Measurements from ENCODE around the gene MRM3. TPM values are rescaled to one million over a fixed set of nuclear protein-coding genes. Genes with fewer than 3 reads are reported as not detected.
"Not testable (repeated sequence)": the region's sequence is repeated elsewhere in the genome, so short reads cannot be mapped to it uniquely, and the experiment has no call there.

MRM3 gene
- polyA plus RNA-seq, 4 donors = 9.2 to 19.5 (median 14.5) TPM

GRCh38 chr17:828761-829160, 46.6 kb downstream of the MRM3 start:
- FAIRE-seq (no peak), DNase-seq (no peak)
- Histone ChIP-seq H3K36me3 (ENCODE audit: control insufficient read depth in 3 of 3, insufficient read depth in 2 of 3, low read depth in 1 of 3, low read length in 3 of 3) (peaks cover 0 to 14% (median 0%) of the 10 kb centered on the region in 3 donors), H3K4me3 (ENCODE audit: low read depth in 1 of 3, low read length in 3 of 3) (no peak overlapping the region), H3K27ac (ENCODE audit: low read depth in 1 of 3, low read length in 2 of 3) (no peak overlapping the region), H3K9me3 (ENCODE audit: control insufficient read depth in 2 of 2, insufficient read depth in 1 of 2, low read depth in 1 of 2, low read length in 1 of 2) (peaks cover 0 to 11% of the 10 kb centered on the region in 2 donors), H3K27me3 (ENCODE audit: control insufficient read depth in 3 of 3, insufficient read depth in 3 of 3, low read length in 3 of 3) (no peaks in the 10 kb centered on the region), H3K4me1 (ENCODE audit: control insufficient read depth in 3 of 3, insufficient read depth in 2 of 3, low read depth in 1 of 3, low read length in 2 of 3) (no peaks in the 10 kb centered on the region)
- WGBS, 3 donors = 77 to 82% (median 79%) methylated on average over 5 of the region's 5 CpGs

DNA sequence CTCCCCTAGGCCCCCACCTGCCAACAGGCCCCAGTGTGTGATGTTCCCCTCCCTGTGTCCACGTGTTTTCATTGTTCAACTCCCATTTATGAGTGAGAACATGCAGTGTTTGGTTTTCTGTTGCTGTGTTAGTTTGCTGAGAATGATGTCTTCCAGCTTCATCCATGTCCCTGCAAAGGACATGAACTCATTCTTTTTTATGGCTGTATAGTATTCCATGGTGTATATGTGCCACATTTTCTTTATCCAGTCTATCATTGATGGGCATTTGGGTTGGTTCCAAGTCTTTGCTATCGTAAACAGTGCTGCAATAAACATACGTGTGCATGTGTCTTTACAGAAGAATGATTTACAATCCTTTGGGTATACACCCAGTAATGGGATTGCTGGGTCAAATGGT, 47.5 kb downstream of the MRM3 start:
- not testable (repeated sequence) for H3K4me3 ChIP-seq (ENCODE audit: low read depth in 1 of 3, low read length in 3 of 3); H3K36me3 ChIP-seq (ENCODE audit: control insufficient read depth in 3 of 3, insufficient read depth in 2 of 3, low read depth in 1 of 3, low read length in 3 of 3); FAIRE-seq; DNase-seq; H3K27me3 ChIP-seq (ENCODE audit: control insufficient read depth in 3 of 3, insufficient read depth in 3 of 3, low read length in 3 of 3); H3K4me1 ChIP-seq (ENCODE audit: control insufficient read depth in 3 of 3, insufficient read depth in 2 of 3, low read depth in 1 of 3, low read length in 2 of 3)
- H3K9me3 ChIP-seq (ENCODE audit: control insufficient read depth in 2 of 2, insufficient read depth in 1 of 2, low read depth in 1 of 2, low read length in 1 of 2) = peaks cover 0 to 11% of the 10 kb centered on the region in 2 donors
- H3K27ac ChIP-seq (ENCODE audit: low read depth in 1 of 3, low read length in 2 of 3) = peak overlapping the region in 1 of 3 donors; percentile 61
- WGBS, 3 donors = 52 to 59% (median 58%) methylated on average over 3 of the region's 3 CpGs

DNA sequence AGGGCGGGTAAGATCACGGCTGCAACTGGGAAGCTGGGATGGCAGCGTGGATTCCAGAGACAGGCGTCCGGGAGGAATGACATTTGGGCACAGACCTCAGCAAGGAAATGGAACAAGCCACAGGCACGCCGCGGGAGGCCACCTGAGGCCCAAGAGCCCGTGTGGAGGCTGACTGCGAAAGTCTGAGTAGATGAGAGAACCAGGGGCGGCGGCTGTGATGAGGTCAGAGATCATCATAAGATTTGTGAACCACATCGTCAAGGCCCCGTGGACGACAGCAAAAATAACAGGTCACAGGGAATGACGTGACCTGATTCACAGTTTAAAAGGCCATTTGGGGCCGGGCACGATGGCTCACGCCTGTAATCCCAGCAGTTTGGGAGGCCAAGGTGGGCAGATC, 48.2 kb downstream of the MRM3 start:
- H3K27ac ChIP-seq (ENCODE audit: low read depth in 1 of 3, low read length in 2 of 3) = peak overlapping the region in 1 of 3 donors; percentile 61
- H3K36me3 ChIP-seq (ENCODE audit: control insufficient read depth in 3 of 3, insufficient read depth in 2 of 3, low read depth in 1 of 3, low read length in 3 of 3) = peaks cover 0 to 4% (median 0%) of the 10 kb centered on the region in 3 donors
- DNase-seq (no peak), FAIRE-seq (no peak)
- H3K27me3 ChIP-seq (ENCODE audit: control insufficient read depth in 3 of 3, insufficient read depth in 3 of 3, low read length in 3 of 3) = no peaks in the 10 kb centered on the region
- no peak overlapping the region for H3K4me3 ChIP-seq (ENCODE audit: low read depth in 1 of 3, low read length in 3 of 3)
- no peaks in the 10 kb centered on the region for H3K4me1 ChIP-seq (ENCODE audit: control insufficient read depth in 3 of 3, insufficient read depth in 2 of 3, low read depth in 1 of 3, low read length in 2 of 3)
- H3K9me3 ChIP-seq (ENCODE audit: control insufficient read depth in 2 of 2, insufficient read depth in 1 of 2, low read depth in 1 of 2, low read length in 1 of 2) = peaks cover 0 to 11% of the 10 kb centered on the region in 2 donors
- WGBS, 3 donors = 73 to 81% (median 76%) methylated on average over 19 of the region's 19 CpGs

DNA sequence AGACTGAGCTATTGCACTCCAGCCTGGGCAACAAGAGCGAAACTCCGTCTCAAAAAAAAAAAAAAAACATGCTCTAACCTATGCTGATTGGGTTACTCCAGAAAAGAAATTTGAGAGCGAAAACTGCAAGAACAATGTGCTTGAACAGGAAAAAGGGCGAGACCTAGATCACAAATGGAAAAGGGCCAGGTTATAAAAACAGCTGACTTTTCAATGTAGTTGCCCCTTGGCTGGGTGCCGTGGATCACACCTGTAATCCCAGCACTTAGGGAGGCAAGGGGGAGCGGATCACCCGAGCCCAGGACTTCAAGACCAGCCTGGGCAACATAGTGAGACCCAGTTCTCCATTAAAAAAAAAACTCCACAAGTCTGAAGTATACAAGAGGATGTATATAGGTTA, 48.8 kb downstream of the MRM3 start:
- DNase-seq = no peak
- WGBS, 3 donors = 80 to 84% (median 84%) methylated on average over 7 of the region's 7 CpGs

GRCh38 chr17:834136-834535, 52.0 kb downstream of the MRM3 start:
- WGBS, 3 donors = 83 to 91% (median 86%) methylated on average over 6 of the region's 6 CpGs
- H3K27ac ChIP-seq (ENCODE audit: low read depth in 1 of 3, low read length in 2 of 3) = peak overlapping the region in 1 of 3 donors; percentile 78
- FAIRE-seq (no peak), DNase-seq (no peak)
- H3K4me3 ChIP-seq (ENCODE audit: low read depth in 1 of 3, low read length in 3 of 3) = no peak overlapping the region
- H3K27me3 ChIP-seq (ENCODE audit: control insufficient read depth in 3 of 3, insufficient read depth in 3 of 3, low read length in 3 of 3) = no peaks in the 10 kb centered on the region
- H3K9me3 ChIP-seq (ENCODE audit: control insufficient read depth in 2 of 2, insufficient read depth in 1 of 2, low read depth in 1 of 2, low read length in 1 of 2) = peaks cover 0 to 11% of the 10 kb centered on the region in 2 donors
- no peaks in the 10 kb centered on the region for H3K36me3 ChIP-seq (ENCODE audit: control insufficient read depth in 3 of 3, insufficient read depth in 2 of 3, low read depth in 1 of 3, low read length in 3 of 3)
- H3K4me1 ChIP-seq (ENCODE audit: control insufficient read depth in 3 of 3, insufficient read depth in 2 of 3, low read depth in 1 of 3, low read length in 2 of 3) = no peaks in the 10 kb centered on the region

More for the DNA sequence above, 48.8 kb downstream of the MRM3 start:
- Histone ChIP-seq H3K4me1 (ENCODE audit: control insufficient read depth in 3 of 3, insufficient read depth in 2 of 3, low read depth in 1 of 3, low read length in 2 of 3) (no peaks in the 10 kb centered on the region), H3K27ac (ENCODE audit: low read depth in 1 of 3, low read length in 2 of 3) (no peak overlapping the region), H3K9me3 (ENCODE audit: control insufficient read depth in 2 of 2, insufficient read depth in 1 of 2, low read depth in 1 of 2, low read length in 1 of 2) (peaks cover 0 to 11% of the 10 kb centered on the region in 2 donors), H3K36me3 (ENCODE audit: control insufficient read depth in 3 of 3, insufficient read depth in 2 of 3, low read depth in 1 of 3, low read length in 3 of 3) (no peaks in the 10 kb centered on the region), H3K4me3 (ENCODE audit: low read depth in 1 of 3, low read length in 3 of 3) (no peak overlapping the region), H3K27me3 (ENCODE audit: control insufficient read depth in 3 of 3, insufficient read depth in 3 of 3, low read length in 3 of 3) (no peaks in the 10 kb centered on the region)
- FAIRE-seq = no peak

GRCh38 chr17:835263-835662, 53.1 kb downstream of the MRM3 start:
- Histone ChIP-seq H3K36me3 (ENCODE audit: control insufficient read depth in 3 of 3, insufficient read depth in 2 of 3, low read depth in 1 of 3, low read length in 3 of 3) (no peaks in the 10 kb centered on the region), H3K4me1 (ENCODE audit: control insufficient read depth in 3 of 3, insufficient read depth in 2 of 3, low read depth in 1 of 3, low read length in 2 of 3) (no peaks in the 10 kb centered on the region), H3K9me3 (ENCODE audit: control insufficient read depth in 2 of 2, insufficient read depth in 1 of 2, low read depth in 1 of 2, low read length in 1 of 2) (peaks cover 0 to 11% of the 10 kb centered on the region in 2 donors), H3K4me3 (ENCODE audit: low read depth in 1 of 3, low read length in 3 of 3) (no peak overlapping the region), H3K27me3 (ENCODE audit: control insufficient read depth in 3 of 3, insufficient read depth in 3 of 3, low read length in 3 of 3) (no peaks in the 10 kb centered on the region), H3K27ac (ENCODE audit: low read depth in 1 of 3, low read length in 2 of 3) (peak overlapping the region in 2 of 3 donors; percentile 45 to 46)
- no peak for FAIRE-seq
- 52 to 74% (median 73%) methylated on average over 9 of the region's 9 CpGs for WGBS, 3 donors
- peak in 1 of 2 donors; percentile 18 for DNase-seq

DNA sequence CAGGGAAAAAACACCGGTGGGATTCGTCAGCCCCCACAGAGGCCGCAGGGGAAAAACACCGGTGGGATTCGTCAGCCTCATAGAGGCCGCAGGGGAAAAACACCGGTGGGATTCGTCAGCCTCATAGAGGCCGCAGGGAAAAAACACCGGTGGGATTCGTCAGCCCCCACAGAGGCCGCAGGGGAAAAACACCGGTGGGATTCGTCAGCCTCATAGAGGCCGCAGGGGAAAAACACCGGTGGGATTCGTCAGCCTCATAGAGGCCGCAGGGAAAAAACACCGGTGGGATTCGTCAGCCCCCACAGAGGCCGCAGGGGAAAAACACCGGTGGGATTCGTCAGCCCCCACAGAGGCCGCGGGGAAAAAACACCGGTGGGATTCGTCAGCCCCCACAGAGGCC, 53.6 kb downstream of the MRM3 start:
- H3K4me3 ChIP-seq (ENCODE audit: low read depth in 1 of 3, low read length in 3 of 3); H3K36me3 ChIP-seq (ENCODE audit: control insufficient read depth in 3 of 3, insufficient read depth in 2 of 3, low read depth in 1 of 3, low read length in 3 of 3); DNase-seq; H3K4me1 ChIP-seq (ENCODE audit: control insufficient read depth in 3 of 3, insufficient read depth in 2 of 3, low read depth in 1 of 3, low read length in 2 of 3); H3K27me3 ChIP-seq (ENCODE audit: control insufficient read depth in 3 of 3, insufficient read depth in 3 of 3, low read length in 3 of 3); FAIRE-seq: not testable (repeated sequence)
- H3K27ac ChIP-seq (ENCODE audit: low read depth in 1 of 3, low read length in 2 of 3) = peak overlapping the region in 2 of 3 donors; percentile 51 to 87
- H3K9me3 ChIP-seq (ENCODE audit: control insufficient read depth in 2 of 2, insufficient read depth in 1 of 2, low read depth in 1 of 2, low read length in 1 of 2) = peaks cover 0 to 11% of the 10 kb centered on the region in 2 donors
- 43 to 83% (median 73%) methylated on average over 1 to 4 of the region's 27 CpGs for WGBS, 3 donors

DNA sequence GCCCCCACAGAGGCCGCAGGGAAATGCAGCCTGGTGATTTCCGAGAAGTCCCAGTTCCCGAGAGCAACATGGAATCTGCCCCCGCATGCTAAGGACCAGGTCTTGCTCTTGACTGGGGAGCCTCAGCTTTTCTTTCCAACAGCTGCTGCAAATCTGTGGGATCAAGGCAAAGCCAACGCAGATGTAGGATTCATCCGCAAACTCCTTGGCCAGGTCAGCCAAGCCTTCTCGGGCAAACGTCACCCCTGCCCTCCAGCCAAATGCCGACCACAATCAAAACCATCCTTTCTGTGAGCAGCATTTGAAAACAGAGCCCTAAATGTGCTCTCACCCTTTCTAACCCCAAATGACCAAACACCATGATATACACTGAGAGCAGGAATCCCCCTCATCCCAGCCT, 54.0 kb downstream of the MRM3 start:
- Histone ChIP-seq H3K27me3 (ENCODE audit: control insufficient read depth in 3 of 3, insufficient read depth in 3 of 3, low read length in 3 of 3) (no peaks in the 10 kb centered on the region), H3K36me3 (ENCODE audit: control insufficient read depth in 3 of 3, insufficient read depth in 2 of 3, low read depth in 1 of 3, low read length in 3 of 3) (peaks cover 0 to 3% (median 0%) of the 10 kb centered on the region in 3 donors), H3K4me1 (ENCODE audit: control insufficient read depth in 3 of 3, insufficient read depth in 2 of 3, low read depth in 1 of 3, low read length in 2 of 3) (no peaks in the 10 kb centered on the region), H3K4me3 (ENCODE audit: low read depth in 1 of 3, low read length in 3 of 3) (no peak overlapping the region), H3K9me3 (ENCODE audit: control insufficient read depth in 2 of 2, insufficient read depth in 1 of 2, low read depth in 1 of 2, low read length in 1 of 2) (peaks cover 0 to 11% of the 10 kb centered on the region in 2 donors), H3K27ac (ENCODE audit: low read depth in 1 of 3, low read length in 2 of 3) (peak overlapping the region in 2 of 3 donors; percentile 51 to 87)
- no peak for FAIRE-seq
- no peak for DNase-seq
- 69 to 91% (median 87%) methylated on average over 9 of the region's 9 CpGs for WGBS, 3 donors

DNA sequence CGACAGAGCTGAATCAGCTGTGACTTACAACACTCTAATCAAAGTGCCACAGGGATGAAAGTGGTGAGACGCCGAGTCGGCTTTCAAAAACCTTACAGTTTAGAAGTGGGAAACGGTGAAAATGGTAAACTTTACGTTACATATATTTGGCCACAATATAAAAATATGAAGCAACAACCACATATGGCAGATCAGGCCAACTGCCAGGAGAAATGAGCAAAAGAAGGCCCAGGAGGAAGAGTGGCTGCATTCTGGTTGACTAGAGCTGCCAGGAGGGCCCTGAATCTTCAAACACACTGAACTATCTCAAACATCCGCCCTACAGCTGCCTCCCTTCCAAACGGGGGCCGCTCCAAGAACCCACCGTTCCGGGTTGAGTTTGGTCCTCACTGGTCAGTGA, 56.3 kb downstream of the MRM3 start:
- Histone ChIP-seq H3K9me3 (ENCODE audit: control insufficient read depth in 2 of 2, insufficient read depth in 1 of 2, low read depth in 1 of 2, low read length in 1 of 2) (no peaks in the 10 kb centered on the region), H3K27ac (ENCODE audit: low read depth in 1 of 3, low read length in 2 of 3) (peak overlapping the region in 1 of 3 donors; percentile 11), H3K4me1 (ENCODE audit: control insufficient read depth in 3 of 3, insufficient read depth in 2 of 3, low read depth in 1 of 3, low read length in 2 of 3) (no peaks in the 10 kb centered on the region), H3K27me3 (ENCODE audit: control insufficient read depth in 3 of 3, insufficient read depth in 3 of 3, low read length in 3 of 3) (no peaks in the 10 kb centered on the region), H3K4me3 (ENCODE audit: low read depth in 1 of 3, low read length in 3 of 3) (no peak overlapping the region), H3K36me3 (ENCODE audit: control insufficient read depth in 3 of 3, insufficient read depth in 2 of 3, low read depth in 1 of 3, low read length in 3 of 3) (peaks cover 0 to 6% (median 0%) of the 10 kb centered on the region in 3 donors)
- DNase-seq = no peak
- no peak for FAIRE-seq
- WGBS, 3 donors = 84 to 88% (median 85%) methylated on average over 11 of the region's 11 CpGs

All from small intestine (tissue), 7 donors.